DND-41 (cell line): ENCODE measurements around the gene POLRMT.

Experiments used
- EZH2 ChIP-seq: IDR thresholded peaks from 3 replicates; pipeline ENCODE4 v1.6.1; 2012; ENCODE audit warnings: borderline replicate concordance, low read depth, mild to moderate bottlenecking, moderate library complexity, low read length, inconsistent platforms; ENCODE audit not compliant: severe bottlenecking
- TF ChIP-seq, protein P1 (sequence below): IDR thresholded peaks from 2 replicates; pipeline ENCODE4 v1.5.1; 2012; ENCODE audit warnings: borderline replicate concordance, low read length, moderate library complexity, mild to moderate bottlenecking; ENCODE audit not compliant: poor library complexity, severe bottlenecking; ENCODE audit errors: extremely low read depth

DNA sequence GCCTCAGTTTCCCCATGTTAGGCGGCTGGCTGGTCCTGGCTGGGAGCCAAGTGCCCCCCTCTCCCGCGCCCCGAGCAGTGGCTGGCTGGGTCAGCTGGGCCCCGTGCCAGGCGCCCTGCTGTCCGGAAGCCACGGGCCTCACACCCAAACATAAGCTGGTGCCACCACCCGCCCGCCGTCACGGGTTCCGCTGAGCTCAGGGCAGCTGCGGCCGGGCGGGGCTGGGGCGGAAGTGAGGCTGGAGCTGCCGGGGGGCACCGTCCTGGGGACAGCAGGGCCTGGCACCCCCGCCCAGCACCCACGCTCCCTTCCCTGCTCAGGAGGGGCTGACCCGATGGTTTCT lies 24.4 kb downstream of the POLRMT start:
- TF ChIP-seq, protein P1, sequence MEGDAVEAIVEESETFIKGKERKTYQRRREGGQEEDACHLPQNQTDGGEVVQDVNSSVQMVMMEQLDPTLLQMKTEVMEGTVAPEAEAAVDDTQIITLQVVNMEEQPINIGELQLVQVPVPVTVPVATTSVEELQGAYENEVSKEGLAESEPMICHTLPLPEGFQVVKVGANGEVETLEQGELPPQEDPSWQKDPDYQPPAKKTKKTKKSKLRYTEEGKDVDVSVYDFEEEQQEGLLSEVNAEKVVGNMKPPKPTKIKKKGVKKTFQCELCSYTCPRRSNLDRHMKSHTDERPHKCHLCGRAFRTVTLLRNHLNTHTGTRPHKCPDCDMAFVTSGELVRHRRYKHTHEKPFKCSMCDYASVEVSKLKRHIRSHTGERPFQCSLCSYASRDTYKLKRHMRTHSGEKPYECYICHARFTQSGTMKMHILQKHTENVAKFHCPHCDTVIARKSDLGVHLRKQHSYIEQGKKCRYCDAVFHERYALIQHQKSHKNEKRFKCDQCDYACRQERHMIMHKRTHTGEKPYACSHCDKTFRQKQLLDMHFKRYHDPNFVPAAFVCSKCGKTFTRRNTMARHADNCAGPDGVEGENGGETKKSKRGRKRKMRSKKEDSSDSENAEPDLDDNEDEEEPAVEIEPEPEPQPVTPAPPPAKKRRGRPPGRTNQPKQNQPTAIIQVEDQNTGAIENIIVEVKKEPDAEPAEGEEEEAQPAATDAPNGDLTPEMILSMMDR: no peak
- TF ChIP-seq EZH2: no peak
